CD8-positive, alpha-beta memory T cell (primary cell): Measurements from ENCODE around the gene LAMP2. TPM values are rescaled to one million over a fixed set of nuclear protein-coding genes. Genes with fewer than 3 reads are reported as not detected.
"Not testable (repeated sequence)": the region's sequence is repeated elsewhere in the genome, so short reads cannot be mapped to it uniquely, and the experiment has no call there.

Experiments
- CTCF ChIA-PET: fragments of 350-600 bp; sonication (Branson Sonifier 250); formaldehyde crosslinking; loops from one replicate; lab custom pipeline; 2021; ENCODE audit warnings: antibody characterized with exemption; lab: Charles Lee
- POLR2A ChIA-PET: fragments of 350-600 bp; sonication (Branson Sonifier 250); formaldehyde crosslinking; loops from one replicate; lab custom pipeline; 2021; ENCODE audit warnings: antibody characterized with exemption; lab: Charles Lee
- DNase-seq, 5 donors: peaks; one replicate each; pipeline versions ENCODE4 v3.0.0 to v3.0.0-alpha.2; 2020 to 2022; ENCODE audit warnings: mixed read lengths in 1 of 5
- H3K27ac ChIP-seq: one replicate; pipeline ENCODE4 v1.7.0; 2013; ENCODE audit warnings: low read depth, mild to moderate bottlenecking, low read length, moderate library complexity
- H3K27me3 ChIP-seq: 2 replicates; pipeline ENCODE4 v1.7.0; 2013; ENCODE audit warnings: low read length, mild to moderate bottlenecking; ENCODE audit not compliant: insufficient read depth, poor library complexity, severe bottlenecking
- H3K36me3 ChIP-seq: 2 replicates; pipeline ENCODE4 v1.7.0; 2013; ENCODE audit warnings: mild to moderate bottlenecking, low read length, moderate library complexity; ENCODE audit not compliant: insufficient read depth
- H3K4me1 ChIP-seq: 2 replicates; pipeline ENCODE4 v1.7.0; 2013; ENCODE audit warnings: mild to moderate bottlenecking, low read length, moderate library complexity; ENCODE audit not compliant: insufficient read depth
- H3K4me3 ChIP-seq: 2 replicates; pipeline ENCODE4 v1.7.0; 2013; ENCODE audit warnings: mild to moderate bottlenecking, low read length
- H3K9me3 ChIP-seq: 2 replicates; pipeline ENCODE4 v1.7.0; 2013; ENCODE audit warnings: mild to moderate bottlenecking, low read length
- H3K27ac Mint-ChIP-seq, 8 donors: one replicate each; pipeline ENCODE4 v1.8.0; 2020 to 2021; ENCODE audit warnings: mixed read lengths in 8 of 8, mild to moderate bottlenecking in 6 of 8, inconsistent platforms in 3 of 8, moderate library complexity in 3 of 8
- H3K27me3 Mint-ChIP-seq, 2 donors: one replicate each; pipeline ENCODE4 v1.8.0; 2020 to 2021; ENCODE audit warnings: mixed read lengths in 2 of 2, mild to moderate bottlenecking in 1 of 2, moderate library complexity in 1 of 2
- H3K36me3 Mint-ChIP-seq, 3 donors: one replicate each; pipeline ENCODE4 v1.8.0; 2020 to 2021; ENCODE audit warnings: mixed read lengths in 3 of 3, inconsistent platforms in 1 of 3, mild to moderate bottlenecking in 1 of 3
- H3K4me1 Mint-ChIP-seq, 3 donors: one replicate each; pipeline ENCODE4 v1.8.0; 2020 to 2021; ENCODE audit warnings: mixed read lengths in 3 of 3, inconsistent platforms in 1 of 3, mild to moderate bottlenecking in 1 of 3
- H3K4me3 Mint-ChIP-seq, 7 donors: one replicate each; pipeline ENCODE4 v1.8.0; 2020 to 2021; ENCODE audit warnings: mixed read lengths in 7 of 7, mild to moderate bottlenecking in 6 of 7, moderate library complexity in 4 of 7, inconsistent platforms in 2 of 7
- H3K9me3 Mint-ChIP-seq, 5 donors: one replicate each; pipeline ENCODE4 v1.8.0; 2020 to 2022; ENCODE audit warnings: mixed read lengths in 5 of 5, mild to moderate bottlenecking in 3 of 5, moderate library complexity in 2 of 5, inconsistent platforms in 1 of 5
- polyA plus RNA-seq: library from polyadenylated mRNA; unstranded; fragments of 300-500 nt; fragmentation: Illumina TruSeq; gene quantifications from one replicate; pipeline ENCODE4 v1.2.3, GENCODE V29; 2021
- total RNA-seq, 2 experiments: library from RNA; stranded (reverse); gene quantifications; one replicate each; pipeline ENCODE4 v1.2.3, GENCODE V29; 2021

LAMP2 gene
- 10 to 100 TPM; 39.1 to 39.6 TPM for total RNA-seq
- 74.3 TPM for polyA plus RNA-seq

GRCh38 chrX:120468825-120469525, at the start of gene LAMP2:
LAMP2 (minus strand) TSS chrX:120469296; CDS start chrX:120469169, 127 bp downstream.
- ChIA-PET CTCF (interaction anchor here (1.2 kb wide), 1 partner anchor 17 kb away, joined by 3 read pairs; no protein-coding TSS in a partner anchor), POLR2A (interaction anchor here (1.5 kb wide), 1 partner anchor 17 kb away, joined by 3 read pairs; no protein-coding TSS in a partner anchor)
- Mint-ChIP-seq H3K27ac (peak within 1 kb of the TSS; percentile 76 to 94 (median 88)), H3K27me3 (peaks cover 0 to 4% of the 10 kb centered on the region in 2 donors), H3K36me3 (peaks cover 0 to 10% (median 0%) of the 10 kb centered on the region in 3 donors), H3K4me3 (peak within 1 kb of the TSS; percentile 86 to 95 (median 93)), H3K9me3 (no peaks in the 10 kb centered on the region), H3K4me1 (peaks cover 21 to 44% (median 34%) of the 10 kb centered on the region in 3 donors)
- H3K36me3 ChIP-seq, result no peaks in the 10 kb centered on the region
- peak; percentile 71 to 85 (median 75) for DNase-seq
- H3K4me3 ChIP-seq, result peak within 1 kb of the TSS; percentile 73
- no peaks in the 10 kb centered on the region for H3K9me3 ChIP-seq
- peak within 1 kb of the TSS; percentile 79 for H3K27ac ChIP-seq
- H3K27me3 ChIP-seq, result no peaks in the 10 kb centered on the region
- H3K4me1 ChIP-seq, result peaks cover 12% of the 10 kb centered on the region

DNA sequence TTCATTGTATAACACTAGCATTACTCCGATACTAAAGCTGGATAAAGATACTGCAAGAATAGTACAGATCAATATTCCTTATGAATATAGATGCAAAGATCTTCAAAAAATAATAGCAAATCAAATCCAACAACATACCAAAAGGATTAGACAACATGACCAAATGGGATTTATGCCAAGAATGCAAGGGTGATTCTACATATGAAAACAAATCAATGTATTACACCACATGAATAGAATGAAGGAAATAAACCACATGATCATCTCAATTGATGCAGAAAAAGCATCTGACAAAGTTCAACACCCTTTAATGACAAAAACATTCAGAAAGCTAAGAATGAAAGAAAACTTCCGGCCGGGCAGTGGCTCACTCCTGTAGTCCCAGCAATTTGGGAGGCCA, 48.8 kb upstream of the LAMP2 start:
- no peak for DNase-seq
- Mint-ChIP-seq H3K36me3 (peaks cover 0 to 14% (median 3%) of the 10 kb centered on the region in 3 donors), H3K4me1 (peaks cover 0 to 1% (median 0%) of the 10 kb centered on the region in 3 donors), H3K4me3 (no peak overlapping the region), H3K27me3 (peaks cover 0 to 7% of the 10 kb centered on the region in 2 donors), H3K9me3 (peaks cover 0 to 1% (median 0%) of the 10 kb centered on the region in 5 donors), H3K27ac (no peak overlapping the region)
- H3K36me3 ChIP-seq, result no peaks in the 10 kb centered on the region
- no peaks in the 10 kb centered on the region for H3K9me3 ChIP-seq
- ChIA-PET CTCF (interaction anchor here (1.3 kb wide), 1 partner anchor 32 kb away, joined by 3 read pairs; no protein-coding TSS in a partner anchor), POLR2A (no interaction called here)
- no peaks in the 10 kb centered on the region for H3K4me1 ChIP-seq
- H3K27ac ChIP-seq, result no peak overlapping the region
- no peak overlapping the region for H3K4me3 ChIP-seq
- no peaks in the 10 kb centered on the region for H3K27me3 ChIP-seq

GRCh38 chrX:120514236-120514635, 45.1 kb upstream of the LAMP2 start:
- Mint-ChIP-seq H3K27me3 (peaks cover 0 to 10% of the 10 kb centered on the region in 2 donors), H3K27ac (no peak overlapping the region), H3K4me3 (no peak overlapping the region), H3K9me3 (no peaks in the 10 kb centered on the region), H3K4me1 (no peaks in the 10 kb centered on the region), H3K36me3 (peaks cover 0 to 10% (median 0%) of the 10 kb centered on the region in 3 donors)
- Histone ChIP-seq H3K9me3 (no peaks in the 10 kb centered on the region), H3K36me3 (no peaks in the 10 kb centered on the region), H3K4me3 (no peak overlapping the region), H3K27ac (no peak overlapping the region), H3K4me1 (no peaks in the 10 kb centered on the region), H3K27me3 (no peaks in the 10 kb centered on the region)
- POLR2A ChIA-PET, result no interaction called here
- no peak for DNase-seq
- CTCF ChIA-PET, result no interaction called here

DNA sequence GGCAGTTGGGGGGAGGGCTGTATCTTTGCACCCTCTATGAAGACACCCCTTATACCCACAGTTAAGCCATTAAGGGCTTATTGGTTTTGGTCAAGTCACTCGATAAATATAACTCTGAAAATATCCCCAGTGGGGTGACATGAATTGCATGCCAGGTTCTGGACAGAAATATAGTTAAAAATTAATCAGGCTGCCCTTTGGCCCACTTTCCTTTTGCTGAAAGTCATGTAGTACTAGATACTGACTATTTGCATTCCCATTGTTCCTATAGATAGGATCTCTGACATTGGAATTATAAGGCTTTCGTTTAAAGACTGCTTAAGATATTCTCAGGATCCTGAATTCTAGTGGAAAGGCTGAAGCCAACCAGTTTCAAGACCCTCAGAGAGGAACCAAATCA, 43.5 kb upstream of the LAMP2 start:
- DNase-seq, result no peak
- no peaks in the 10 kb centered on the region for H3K9me3 Mint-ChIP-seq

GRCh38 chrX:120512222-120512621, 43.1 kb upstream of the LAMP2 start:
- no peak overlapping the region for H3K4me3 Mint-ChIP-seq
- DNase-seq, result no peak
- H3K9me3 Mint-ChIP-seq, result no peaks in the 10 kb centered on the region
- Histone ChIP-seq H3K4me3 (no peak overlapping the region), H3K36me3 (no peaks in the 10 kb centered on the region), H3K9me3 (no peaks in the 10 kb centered on the region), H3K27me3 (no peaks in the 10 kb centered on the region), H3K27ac (no peak overlapping the region), H3K4me1 (no peaks in the 10 kb centered on the region)
- ChIA-PET POLR2A (no interaction called here), CTCF (no interaction called here)
- peaks cover 0 to 3% (median 0%) of the 10 kb centered on the region in 3 donors for H3K36me3 Mint-ChIP-seq
- H3K27ac Mint-ChIP-seq, result no peak overlapping the region
- H3K4me1 Mint-ChIP-seq, result no peaks in the 10 kb centered on the region
- peaks cover 0 to 10% of the 10 kb centered on the region in 2 donors for H3K27me3 Mint-ChIP-seq

More for the DNA sequence above, 43.5 kb upstream of the LAMP2 start:
- Histone ChIP-seq H3K36me3 (no peaks in the 10 kb centered on the region), H3K27ac (no peak overlapping the region), H3K4me3 (no peak overlapping the region), H3K9me3 (no peaks in the 10 kb centered on the region), H3K4me1 (no peaks in the 10 kb centered on the region), H3K27me3 (no peaks in the 10 kb centered on the region)
- no peaks in the 10 kb centered on the region for H3K4me1 Mint-ChIP-seq
- CTCF ChIA-PET, result no interaction called here
- no peak overlapping the region for H3K27ac Mint-ChIP-seq
- no peak overlapping the region for H3K4me3 Mint-ChIP-seq
- POLR2A ChIA-PET, result no interaction called here
- H3K27me3 Mint-ChIP-seq, result peaks cover 0 to 10% of the 10 kb centered on the region in 2 donors
- peaks cover 0 to 4% (median 0%) of the 10 kb centered on the region in 3 donors for H3K36me3 Mint-ChIP-seq

GRCh38 chrX:120504569-120504968, 35.5 kb upstream of the LAMP2 start:
- H3K36me3 Mint-ChIP-seq, result no peaks in the 10 kb centered on the region
- no peaks in the 10 kb centered on the region for H3K4me1 Mint-ChIP-seq
- no peak overlapping the region for H3K4me3 ChIP-seq
- no peak overlapping the region for H3K4me3 Mint-ChIP-seq
- no peaks in the 10 kb centered on the region for H3K36me3 ChIP-seq
- no peaks in the 10 kb centered on the region for H3K9me3 ChIP-seq
- H3K27ac ChIP-seq, result no peak overlapping the region
- no peak for DNase-seq
- POLR2A ChIA-PET, result no interaction called here
- no peak overlapping the region for H3K27ac Mint-ChIP-seq
- peaks cover 0 to 2% of the 10 kb centered on the region in 2 donors for H3K27me3 Mint-ChIP-seq
- H3K4me1 ChIP-seq, result no peaks in the 10 kb centered on the region
- no peaks in the 10 kb centered on the region for H3K27me3 ChIP-seq
- H3K9me3 Mint-ChIP-seq, result no peaks in the 10 kb centered on the region
- CTCF ChIA-PET, result no interaction called here

DNA sequence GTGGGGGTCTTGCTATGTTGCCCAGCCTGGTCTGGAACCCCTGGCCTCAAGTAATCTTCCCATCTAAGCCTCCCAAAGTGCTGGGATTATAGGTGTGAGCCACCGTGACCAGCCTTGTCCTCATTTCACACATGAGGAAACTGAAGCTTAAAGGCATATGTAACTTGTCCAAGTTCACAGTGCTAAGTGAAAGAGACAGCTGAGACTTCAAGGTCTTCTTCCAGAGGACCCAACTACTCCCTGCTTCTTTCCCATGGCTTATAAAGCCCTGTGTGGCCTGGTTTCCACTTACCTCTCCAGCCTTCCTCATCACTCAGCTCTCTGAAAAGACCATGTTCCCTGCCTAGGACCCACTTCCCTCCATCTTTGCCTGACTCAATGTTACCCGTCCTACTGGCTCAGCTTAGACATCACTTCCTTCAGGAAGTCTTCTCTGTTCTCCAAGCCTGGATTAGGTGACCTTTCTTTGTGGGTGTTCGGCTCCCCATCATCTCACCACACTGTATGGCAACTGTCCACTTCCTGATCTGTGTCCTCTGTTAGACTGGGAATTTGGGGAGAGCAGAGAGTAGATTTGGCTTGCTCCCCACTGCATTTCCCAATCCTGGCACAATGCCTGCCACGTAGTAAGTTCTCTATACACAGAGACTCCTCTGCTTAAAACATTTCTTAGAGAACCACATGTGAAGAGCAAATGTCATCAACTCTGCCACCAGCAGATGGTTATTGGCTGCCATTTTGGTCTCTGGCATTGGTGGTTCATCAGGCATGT, 30.4 kb upstream of the LAMP2 start:
- no peaks in the 10 kb centered on the region for H3K4me1 ChIP-seq
- no peak overlapping the region for H3K27ac ChIP-seq
- peaks cover 0 to 2% of the 10 kb centered on the region in 2 donors for H3K27me3 Mint-ChIP-seq
- no peaks in the 10 kb centered on the region for H3K36me3 ChIP-seq
- no peaks in the 10 kb centered on the region for H3K36me3 Mint-ChIP-seq
- no peak overlapping the region for H3K27ac Mint-ChIP-seq
- CTCF ChIA-PET, result interaction anchor here (2.2 kb wide), 1 partner anchor 164 kb away, joined by 11 read pairs; no protein-coding TSS in a partner anchor
- no peaks in the 10 kb centered on the region for H3K27me3 ChIP-seq
- H3K4me1 Mint-ChIP-seq, result peaks cover 5 to 11% (median 5%) of the 10 kb centered on the region in 3 donors
- H3K4me3 Mint-ChIP-seq, result no peak overlapping the region
- POLR2A ChIA-PET, result no interaction called here
- H3K4me3 ChIP-seq, result no peak overlapping the region
- no peaks in the 10 kb centered on the region for H3K9me3 Mint-ChIP-seq
- DNase-seq, result no peak
- no peaks in the 10 kb centered on the region for H3K9me3 ChIP-seq

GRCh38 chrX:120490119-120490518, 21.0 kb upstream of the LAMP2 start:
- H3K4me3 ChIP-seq, H3K27me3 Mint-ChIP-seq, H3K36me3 ChIP-seq, DNase-seq, H3K27me3 ChIP-seq, H3K4me3 Mint-ChIP-seq, POLR2A ChIA-PET, H3K27ac Mint-ChIP-seq, H3K27ac ChIP-seq, H3K9me3 ChIP-seq, H3K36me3 Mint-ChIP-seq, CTCF ChIA-PET, H3K9me3 Mint-ChIP-seq: not testable (repeated sequence)
- H3K4me1 Mint-ChIP-seq, result peaks cover 20 to 28% (median 23%) of the 10 kb centered on the region in 3 donors
- peaks cover 18% of the 10 kb centered on the region for H3K4me1 ChIP-seq
